RKO (cell line): ENCODE results near the gene CRYGA.
"Not testable (repeated sequence)": the region's sequence is repeated elsewhere in the genome, so short reads cannot be mapped to it uniquely, and the experiment has no call there.

ENCODE experiments used
- DNase-seq: peaks from one replicate; pipeline ENCODE4 v3.0.0-alpha.2; 2016; ENCODE audit warnings: low spot score

Gene CRYGA

GRCh38 chr2:208125251-208125650 is 38.1 kb downstream of the CRYGA start:
- DNase-seq: no peak

GRCh38 chr2:208124013-208124715 is 39.2 kb downstream of the CRYGA start, which contains the start of gene CRYGD:
Gene CRYGD, minus strand, starts transcription at chr2:208124524. Its CDS starts 51 bp downstream, at chr2:208124473.
- DNase-seq: not testable (repeated sequence)

- DNase-seq: no peak
Observed at GRCh38 chr2:208122248-208122647, 41.1 kb downstream of the CRYGA start.

GRCh38 chr2:208118918-208119317 is 44.5 kb downstream of the CRYGA start:
- DNase-seq: no peak

- not testable (repeated sequence) for DNase-seq
Observed at GRCh38 chr2:208117390-208117789, 46.0 kb downstream of the CRYGA start.

GRCh38 chr2:208112969-208113368 is 50.4 kb downstream of the CRYGA start:
- no peak for DNase-seq

GRCh38 chr2:208112273-208112745 is 51.1 kb downstream of the CRYGA start:
- not testable (repeated sequence) for DNase-seq
